ENCODE data around the gene SOBP. TPM values are rescaled to one million over a fixed set of nuclear protein-coding genes. Genes with fewer than 3 reads are reported as not detected.

The SOBP gene
- total and polyA plus RNA-seq, 2 donors (not counting 3 experiments of a cell fraction or from before 2014, with no cell fraction given) = 0.35 to 6.6 TPM

DNA sequence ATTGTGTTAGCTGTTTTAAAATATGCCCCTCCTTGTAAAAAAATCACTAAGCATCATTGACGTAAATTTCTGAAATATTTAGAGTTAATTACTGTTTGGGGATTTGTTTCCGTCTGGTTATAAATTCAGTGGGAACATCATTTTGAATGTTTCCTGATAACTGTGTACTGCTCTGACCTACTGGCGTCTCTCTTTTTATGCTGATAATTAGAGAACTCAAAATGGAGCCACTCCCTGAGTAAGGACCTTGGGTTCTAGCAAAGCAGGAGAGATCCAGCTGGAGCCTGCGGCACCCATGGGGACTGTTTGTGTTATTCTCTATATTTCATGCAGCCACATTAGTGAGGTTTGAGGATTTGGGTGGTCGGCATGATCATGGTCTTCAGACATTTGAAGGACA is 124.9 kb downstream of the SOBP start:
- POLR2A ChIA-PET = no interaction called here
- dilution Hi-C loops (cut with MboI; ENCODE audit: extremely low pct_ligation_motif_present, low sequenced_read_pairs) = no loop called here

More for the DNA sequence above, 124.9 kb downstream of the SOBP start:
- no peak overlapping the region for H3K4me2 ChIP-seq (ENCODE audit: insufficient read depth, low read length)
- H3K27me3 ChIP-seq (ENCODE audit: control insufficient read depth in 2 of 2, insufficient read depth in 2 of 2, low read length in 2 of 2) = no peaks in the 10 kb centered on the region
- no TSS peak for BruUV-seq (replicated peaks)
- CTCF ChIA-PET = no interaction called here
- H4K20me1 ChIP-seq (replicated peaks; ENCODE audit: control insufficient read depth, extremely low read depth, insufficient read depth, low read length) = no peaks in the 10 kb centered on the region
- DNase-seq (ENCODE audit: low read depth, low spot score) (no peak), FAIRE-seq (no peak)
- H3K27ac ChIP-seq (ENCODE audit: insufficient read depth, low read depth, low read length) = no peak overlapping the region
- no peak overlapping the region for H3K9ac ChIP-seq (replicated peaks; ENCODE audit: extremely low read depth, insufficient read depth, low read length)
- H3K79me2 ChIP-seq (ENCODE audit: control insufficient read depth, insufficient read depth, low read length) = no peaks in the 10 kb centered on the region
- no peaks in the 10 kb centered on the region for H3K9me3 ChIP-seq (replicated peaks; ENCODE audit: control insufficient read depth, insufficient read depth, low read length)
- H2AFZ ChIP-seq (ENCODE audit: low read depth, low read length) = no peak overlapping the region
- no peak overlapping the region for H3K4me3 ChIP-seq (replicated peaks in 1 of 3; ENCODE audit: insufficient read depth in 1 of 3, low read depth in 1 of 3, low read length in 3 of 3)
- TF ChIP-seq, protein P1, sequence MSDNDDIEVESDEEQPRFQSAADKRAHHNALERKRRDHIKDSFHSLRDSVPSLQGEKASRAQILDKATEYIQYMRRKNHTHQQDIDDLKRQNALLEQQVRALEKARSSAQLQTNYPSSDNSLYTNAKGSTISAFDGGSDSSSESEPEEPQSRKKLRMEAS (IDR thresholded peaks at IDR 0.05; ENCODE audit: insufficient read depth, insufficient read length) = no peak
- TF ChIP-seq GATA2 (IDR thresholded peaks at IDR 0.05; ENCODE audit: insufficient read depth, insufficient read length, low read depth, low read length) (no peak), MYC (IDR thresholded peaks at IDR 0.05; ENCODE audit: low read depth, low read length) (no peak), EZH2 (IDR thresholded peaks at IDR 0.05; ENCODE audit: borderline replicate concordance, low read depth, low read length, severe bottlenecking) (no peak), FOS (IDR thresholded peaks at IDR 0.05; ENCODE audit: borderline replicate concordance, insufficient read depth, low read length) (no peak), JUN (IDR thresholded peaks at IDR 0.05; ENCODE audit: borderline replicate concordance, insufficient read depth, insufficient read length, low read depth) (no peak), POLR2A (IDR thresholded peaks at IDR 0.05; ENCODE audit: low read depth, low read length) (no peak), POLR2AphosphoS5 (IDR thresholded peaks at IDR 0.05; ENCODE audit: insufficient read depth, low read depth, low read length) (no peak)
- TF ChIP-seq, protein P2, sequence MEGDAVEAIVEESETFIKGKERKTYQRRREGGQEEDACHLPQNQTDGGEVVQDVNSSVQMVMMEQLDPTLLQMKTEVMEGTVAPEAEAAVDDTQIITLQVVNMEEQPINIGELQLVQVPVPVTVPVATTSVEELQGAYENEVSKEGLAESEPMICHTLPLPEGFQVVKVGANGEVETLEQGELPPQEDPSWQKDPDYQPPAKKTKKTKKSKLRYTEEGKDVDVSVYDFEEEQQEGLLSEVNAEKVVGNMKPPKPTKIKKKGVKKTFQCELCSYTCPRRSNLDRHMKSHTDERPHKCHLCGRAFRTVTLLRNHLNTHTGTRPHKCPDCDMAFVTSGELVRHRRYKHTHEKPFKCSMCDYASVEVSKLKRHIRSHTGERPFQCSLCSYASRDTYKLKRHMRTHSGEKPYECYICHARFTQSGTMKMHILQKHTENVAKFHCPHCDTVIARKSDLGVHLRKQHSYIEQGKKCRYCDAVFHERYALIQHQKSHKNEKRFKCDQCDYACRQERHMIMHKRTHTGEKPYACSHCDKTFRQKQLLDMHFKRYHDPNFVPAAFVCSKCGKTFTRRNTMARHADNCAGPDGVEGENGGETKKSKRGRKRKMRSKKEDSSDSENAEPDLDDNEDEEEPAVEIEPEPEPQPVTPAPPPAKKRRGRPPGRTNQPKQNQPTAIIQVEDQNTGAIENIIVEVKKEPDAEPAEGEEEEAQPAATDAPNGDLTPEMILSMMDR (IDR thresholded peaks at IDR 0.05; ENCODE audit: extremely low read depth in 1 of 2, insufficient read depth in 1 of 2, low read depth in 1 of 2, low read length in 2 of 2) = no peak
- H3K36me3 ChIP-seq (ENCODE audit: control insufficient read depth in 2 of 2, extremely low read depth in 1 of 2, insufficient read depth in 2 of 2, low read length in 2 of 2) = no peaks in the 10 kb centered on the region
- peaks cover 11% of the 10 kb centered on the region for H3K4me1 ChIP-seq (ENCODE audit: control insufficient read depth, extremely low read depth, insufficient read depth, low read length)
- intact Hi-C loops (cut with micrococcal nuclease) = no loop called here
- H3K9me1 ChIP-seq (replicated peaks; ENCODE audit: control insufficient read depth, extremely low read depth, insufficient read depth, low read length) = no peaks in the 10 kb centered on the region
